HUES6 (cell line): Measurements from ENCODE around the gene G2E3.
A peak's percentile ranks its signal among the peaks of the same experiment; 100 is the strongest.
"Not testable (repeated sequence)": the region's sequence is repeated elsewhere in the genome, so short reads cannot be mapped to it uniquely, and the experiment has no call there.

Experiments used
- H3K27ac ChIP-seq: 2 replicates; pipeline ENCODE4 v1.7.0; 2013; ENCODE audit warnings: low read depth, mild to moderate bottlenecking, low read length, inconsistent platforms
- H3K27me3 ChIP-seq: 2 replicates; pipeline ENCODE4 v1.6.1; 2013; ENCODE audit warnings: low read length; ENCODE audit not compliant: control insufficient read depth, insufficient read depth
- H3K36me3 ChIP-seq: 2 replicates; pipeline ENCODE4 v1.6.1; 2013; ENCODE audit warnings: low read length; ENCODE audit not compliant: control insufficient read depth, insufficient read depth
- H3K4me1 ChIP-seq: 2 replicates; pipeline ENCODE4 v1.6.1; 2013; ENCODE audit warnings: low read length; ENCODE audit not compliant: control insufficient read depth, insufficient read depth
- H3K4me3 ChIP-seq: 2 replicates; pipeline ENCODE4 v1.5.1; 2013; ENCODE audit warnings: low read depth, low read length
- H3K9ac ChIP-seq: one replicate; pipeline ENCODE4 v1.6.1; 2013; ENCODE audit warnings: mild to moderate bottlenecking, low read length
- H3K9me3 ChIP-seq: 2 replicates; pipeline ENCODE4 v1.6.1; 2013; ENCODE audit warnings: low read depth, low read length; ENCODE audit not compliant: control insufficient read depth, insufficient read depth

The G2E3 gene

DNA sequence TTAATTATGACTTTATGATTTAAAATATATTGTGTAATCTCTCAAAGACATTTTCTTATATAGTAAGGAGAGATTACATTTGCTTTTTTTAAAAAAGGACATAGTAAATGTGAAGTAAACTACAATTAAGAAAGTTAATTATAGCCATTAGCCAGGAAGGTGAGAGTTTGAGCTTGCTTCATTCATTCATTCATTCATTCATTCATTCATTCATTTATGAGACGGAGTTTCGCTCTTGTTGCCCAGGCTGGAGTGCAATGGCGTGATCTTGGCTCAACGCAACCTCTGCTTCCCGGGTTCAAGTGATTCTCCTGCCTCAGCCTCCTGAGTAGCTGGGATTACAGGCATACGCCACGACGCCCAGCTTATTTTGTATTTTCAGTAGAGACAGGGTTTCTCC, 45.7 kb downstream of the G2E3 start:
- H3K27ac ChIP-seq, H3K27me3 ChIP-seq, H3K4me3 ChIP-seq, H3K9me3 ChIP-seq, H3K4me1 ChIP-seq, H3K9ac ChIP-seq: not testable (repeated sequence)
- peaks cover 96% of the 10 kb centered on the region for H3K36me3 ChIP-seq

DNA sequence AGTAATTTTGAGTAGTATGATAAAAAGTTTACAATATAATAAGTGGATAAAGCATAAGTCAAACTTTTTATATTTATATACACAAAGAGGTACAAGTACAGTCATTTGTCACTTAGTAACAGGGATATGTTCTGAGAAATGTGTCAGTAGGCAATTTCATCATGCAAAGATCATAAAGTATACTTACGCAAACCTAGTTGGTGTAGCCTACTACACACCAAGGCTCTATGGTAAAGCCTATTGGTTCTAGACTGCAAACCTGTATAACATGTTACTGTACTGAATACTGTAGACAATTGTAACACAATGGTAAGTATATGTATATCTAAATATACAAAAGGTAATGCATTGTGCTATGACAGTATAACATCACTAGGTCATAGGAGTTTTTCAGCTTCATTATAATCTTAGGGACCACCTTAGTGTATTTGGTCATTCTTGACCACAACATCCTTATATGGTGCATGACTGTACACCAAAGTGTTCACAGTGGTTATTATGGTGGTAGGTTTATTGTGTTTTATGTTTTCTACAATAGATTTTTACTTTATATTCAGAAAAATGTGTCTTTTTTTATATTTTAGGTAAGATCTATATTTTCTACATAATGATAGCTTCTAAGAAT, 48.3 kb downstream of the G2E3 start:
- Histone ChIP-seq H3K4me3 (no peak overlapping the region), H3K4me1 (no peaks in the 10 kb centered on the region), H3K36me3 (peaks cover 94% of the 10 kb centered on the region), H3K9ac (no peak overlapping the region), H3K9me3 (no peaks in the 10 kb centered on the region), H3K27me3 (no peaks in the 10 kb centered on the region), H3K27ac (no peak overlapping the region)

DNA sequence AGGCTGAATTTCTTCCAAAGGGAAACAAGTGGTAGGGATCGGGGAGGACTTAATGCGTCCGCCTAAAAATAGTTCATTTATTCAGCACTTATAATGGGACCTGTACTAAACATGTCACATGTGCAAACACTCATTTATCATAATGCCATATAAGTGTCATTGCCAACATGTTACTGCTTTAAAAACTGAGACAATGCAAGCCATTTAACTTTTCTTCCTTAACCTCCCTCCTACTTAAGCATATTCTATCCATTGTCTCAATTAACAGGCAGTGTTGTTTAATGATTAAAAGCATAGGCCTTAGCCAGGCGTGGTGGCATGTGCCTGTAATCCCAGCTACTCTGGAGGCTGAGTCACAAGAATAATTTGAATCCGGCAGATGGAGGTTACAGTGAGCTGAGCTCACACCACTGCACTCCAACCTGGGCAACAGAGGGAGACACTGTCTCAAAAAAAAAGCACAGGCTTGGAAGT, 49.6 kb downstream of the G2E3 start:
- H3K36me3 ChIP-seq = peaks cover 89% of the 10 kb centered on the region
- no peaks in the 10 kb centered on the region for H3K27me3 ChIP-seq
- H3K4me3 ChIP-seq = no peak overlapping the region
- no peak overlapping the region for H3K9ac ChIP-seq
- H3K4me1 ChIP-seq = no peaks in the 10 kb centered on the region
- no peak overlapping the region for H3K27ac ChIP-seq
- no peaks in the 10 kb centered on the region for H3K9me3 ChIP-seq

DNA sequence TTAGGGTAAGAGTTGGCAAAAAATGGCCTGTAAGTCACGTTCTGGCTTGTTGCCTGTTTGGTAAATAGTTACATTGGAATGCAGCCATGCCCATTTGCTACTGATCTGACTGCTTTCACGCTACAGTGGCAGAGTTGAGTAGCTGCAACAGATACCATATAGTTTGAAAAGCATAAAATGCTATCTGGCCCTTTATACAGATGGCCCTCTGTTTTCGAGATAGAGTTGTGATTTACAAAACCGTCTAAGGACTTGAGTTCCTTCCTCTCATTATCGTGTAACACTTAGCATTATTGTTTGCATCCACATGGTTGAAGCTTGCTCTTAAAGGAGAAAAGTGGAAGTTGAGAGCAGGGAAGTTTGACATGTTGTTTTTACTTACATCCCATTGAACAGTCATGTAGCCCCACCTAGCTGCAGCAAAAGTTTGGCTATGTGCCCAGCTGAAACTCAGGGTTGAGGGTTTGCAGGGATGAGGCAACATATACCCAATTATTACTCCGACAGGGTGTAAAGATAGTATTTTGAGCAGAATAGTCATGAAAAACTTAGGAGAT, 51.9 kb downstream of the G2E3 start:
- H3K9me3 ChIP-seq = no peaks in the 10 kb centered on the region
- H3K36me3 ChIP-seq = peaks cover 83% of the 10 kb centered on the region
- H3K27ac ChIP-seq = no peak overlapping the region
- H3K27me3 ChIP-seq = no peaks in the 10 kb centered on the region
- no peaks in the 10 kb centered on the region for H3K4me1 ChIP-seq
- H3K4me3 ChIP-seq = no peak overlapping the region
- H3K9ac ChIP-seq = no peak overlapping the region

DNA sequence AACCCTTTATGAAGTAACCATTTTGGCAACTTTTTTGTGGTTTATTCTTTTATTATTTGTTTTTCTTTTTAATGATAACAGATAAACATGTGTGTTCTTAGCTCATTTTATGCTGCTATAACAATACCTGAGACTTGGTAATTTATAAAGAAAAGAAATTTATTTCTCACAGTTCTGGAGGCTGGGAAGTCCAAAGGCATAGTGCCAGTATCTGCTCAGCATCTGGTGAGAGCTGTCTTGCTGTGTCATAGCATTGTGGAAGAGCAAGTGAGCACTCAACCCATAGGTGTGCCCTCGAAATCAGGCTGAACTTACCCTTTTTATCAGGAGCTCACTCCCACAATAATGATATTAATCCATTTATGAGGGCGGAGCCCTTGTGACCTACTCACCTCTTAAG, 55.2 kb downstream of the G2E3 start:
- Histone ChIP-seq H3K27me3 (no peaks in the 10 kb centered on the region), H3K9me3 (no peaks in the 10 kb centered on the region), H3K9ac (no peak overlapping the region), H3K27ac (no peak overlapping the region), H3K4me3 (no peak overlapping the region), H3K4me1 (no peaks in the 10 kb centered on the region), H3K36me3 (peaks cover 65% of the 10 kb centered on the region)

DNA sequence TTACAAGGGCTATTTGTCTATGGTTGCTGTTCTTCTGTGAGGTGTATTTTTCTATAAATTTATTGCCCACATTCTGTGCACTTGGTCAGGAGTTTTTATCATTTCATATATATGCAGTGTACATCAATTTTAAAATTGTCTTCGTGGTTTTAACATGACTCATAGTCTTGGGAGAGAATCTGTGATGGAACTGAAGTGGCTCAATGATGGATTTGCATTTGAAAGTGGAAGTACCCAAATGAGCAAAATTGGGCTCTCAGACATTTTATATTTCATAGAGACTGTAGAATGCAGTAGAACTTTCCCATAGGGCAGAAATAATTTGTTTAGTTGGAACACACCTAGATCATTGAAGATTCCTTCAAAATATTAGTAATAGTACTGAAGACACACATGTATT, 61.2 kb downstream of the G2E3 start:
- no peak overlapping the region for H3K4me3 ChIP-seq
- H3K9ac ChIP-seq = no peak overlapping the region
- peaks cover 25% of the 10 kb centered on the region for H3K36me3 ChIP-seq

GRCh38 chr14:30621354-30621939, 62.5 kb downstream of the G2E3 start:
- Histone ChIP-seq H3K36me3 (peaks cover 12% of the 10 kb centered on the region), H3K9ac (peak overlapping the region; percentile 84), H3K27me3 (no peaks in the 10 kb centered on the region), H3K9me3 (no peaks in the 10 kb centered on the region), H3K4me3 (peak overlapping the region; percentile 93), H3K27ac (peak overlapping the region; percentile 89; the same call in 1 of the 2 replicates), H3K4me1 (peaks cover 10% of the 10 kb centered on the region)

More for the DNA sequence above, 61.2 kb downstream of the G2E3 start:
- Histone ChIP-seq H3K9me3 (no peaks in the 10 kb centered on the region), H3K4me1 (peaks cover 10% of the 10 kb centered on the region), H3K27ac (no peak overlapping the region), H3K27me3 (no peaks in the 10 kb centered on the region)

DNA sequence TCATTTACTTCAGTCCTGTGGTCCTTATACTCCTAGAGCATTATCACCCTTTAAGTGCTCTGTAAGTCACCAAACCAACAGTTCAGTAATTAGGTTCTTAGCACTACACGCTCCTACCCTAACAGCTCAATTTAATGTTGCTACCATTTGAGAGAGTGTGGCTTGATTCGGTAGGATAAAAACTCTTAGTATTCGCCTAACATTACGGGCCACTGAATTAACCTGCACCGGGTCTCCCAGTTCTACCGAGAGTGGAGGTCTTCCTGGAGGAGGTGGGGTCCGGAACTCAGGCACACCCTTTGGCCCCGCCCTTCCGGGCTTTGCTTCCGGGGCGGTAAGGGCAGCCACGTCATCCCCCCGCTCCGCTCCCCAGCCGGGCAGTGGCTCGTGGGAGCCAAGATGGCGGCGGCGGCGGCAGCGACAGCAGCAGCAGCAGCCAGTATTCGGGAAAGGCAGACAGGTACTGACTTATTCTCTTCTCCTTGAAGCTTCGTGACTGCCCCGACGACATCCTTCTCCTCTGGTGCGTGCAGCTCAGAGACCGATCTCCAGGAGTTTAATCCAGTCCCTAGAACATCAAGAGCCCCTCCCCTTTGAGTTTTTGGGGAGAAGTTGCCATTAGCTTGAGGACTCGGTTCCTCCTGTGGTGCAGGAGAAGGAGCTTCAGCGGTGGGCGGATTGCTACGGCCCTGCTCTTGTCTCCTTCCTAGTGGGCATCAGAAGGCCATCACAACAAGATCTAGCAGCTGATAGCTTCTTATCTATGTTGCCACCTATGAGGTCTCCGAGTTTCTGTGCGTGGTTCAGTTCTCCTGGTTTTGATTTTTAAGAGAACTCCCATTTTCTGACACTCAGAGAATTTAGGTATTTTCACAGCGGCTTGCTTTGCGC, 63.2 kb downstream of the G2E3 start, which contains the start of gene SCFD1:
TSS of gene SCFD1 (plus strand) at position 380 of the 891 bp plus-strand sequence. CDS start at position 400, 20 bp downstream.
- peaks cover 10% of the 10 kb centered on the region for H3K4me1 ChIP-seq
- H3K36me3 ChIP-seq = peaks cover 7% of the 10 kb centered on the region
- H3K4me3 ChIP-seq = peak within 1 kb of the TSS; percentile 93
- no peaks in the 10 kb centered on the region for H3K27me3 ChIP-seq
- peak within 1 kb of the TSS; percentile 97 for H3K9ac ChIP-seq
- peak within 1 kb of the TSS; percentile 89 for H3K27ac ChIP-seq
- no peaks in the 10 kb centered on the region for H3K9me3 ChIP-seq

DNA sequence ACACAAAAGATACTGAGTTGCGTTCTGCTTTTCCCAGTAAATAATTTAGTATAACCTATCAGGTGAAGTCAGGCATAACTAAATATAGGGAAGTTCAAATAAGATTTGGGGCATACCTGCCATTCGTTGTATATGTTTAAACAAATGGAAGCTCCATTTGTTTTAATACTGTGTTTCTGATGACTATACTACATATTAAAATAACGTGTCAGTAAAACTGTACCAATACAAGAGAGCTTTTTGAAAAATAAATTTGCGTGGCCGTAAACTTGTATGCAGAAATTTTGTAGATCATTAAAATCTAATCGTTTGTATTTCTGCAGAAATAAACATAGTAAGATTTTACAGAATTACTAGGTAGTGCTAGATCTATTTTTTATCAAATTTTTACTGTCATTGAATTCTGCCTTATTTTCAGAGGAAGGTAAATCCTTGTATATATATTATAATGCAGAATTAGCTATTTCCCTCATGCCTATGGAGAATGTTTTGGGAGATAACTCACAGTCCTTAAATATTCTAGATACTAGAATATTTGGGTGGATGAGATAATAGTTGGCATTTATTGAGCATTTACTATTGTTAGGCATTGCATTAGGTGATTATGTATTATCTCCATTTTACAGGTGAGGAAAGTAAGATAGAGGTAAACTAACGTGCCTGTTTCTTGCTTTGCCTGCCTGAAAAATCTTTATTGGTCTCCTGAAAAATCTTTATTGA, 64.6 kb downstream of the G2E3 start:
- Histone ChIP-seq H3K9me3 (no peaks in the 10 kb centered on the region), H3K4me1 (peaks cover 10% of the 10 kb centered on the region), H3K27me3 (no peaks in the 10 kb centered on the region), H3K27ac (no peak overlapping the region), H3K4me3 (peak overlapping the region; percentile 93), H3K9ac (peak overlapping the region; percentile 97), H3K36me3 (peaks cover 6% of the 10 kb centered on the region)

DNA sequence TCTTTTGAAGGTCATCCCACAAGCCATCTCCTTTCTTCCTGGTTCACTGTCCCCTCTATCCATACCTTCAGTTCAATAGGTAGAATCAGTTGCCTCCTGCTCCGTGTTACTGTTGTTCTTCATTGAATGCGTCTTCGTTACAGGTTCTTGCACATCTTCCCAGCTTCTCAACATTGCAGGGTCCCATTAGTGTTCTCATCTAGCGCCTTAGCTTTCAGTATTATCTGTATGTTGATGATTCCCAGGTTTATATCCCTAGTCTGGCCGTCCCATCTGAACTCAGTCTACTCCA, 65.1 kb downstream of the G2E3 start:
- Histone ChIP-seq H3K4me1 (peaks cover 10% of the 10 kb centered on the region), H3K4me3 (peak overlapping the region; percentile 93; the same call in 1 of the 2 replicates), H3K27me3 (no peaks in the 10 kb centered on the region), H3K27ac (no peak overlapping the region), H3K36me3 (peaks cover 6% of the 10 kb centered on the region), H3K9me3 (no peaks in the 10 kb centered on the region), H3K9ac (no peak overlapping the region)
